RWPE1 (cell line): ENCODE results near the gene SMTN.

ENCODE experiments used
- CTCF ChIA-PET: fragments of 350-600 bp; sonication (Branson Sonifier 250); formaldehyde crosslinking; extraction: SDS; loops from one replicate; lab custom pipeline; 2021; lab: Yijun Ruan, JAX
- POLR2A ChIA-PET: fragments of 400-600 bp; formaldehyde crosslinking; extraction: SDS; loops from one replicate; lab custom pipeline; 2020; ENCODE audit warnings: antibody characterized with exemption; ENCODE audit not compliant: low non-redundant PET; lab: Yijun Ruan, JAX
- DNase-seq: peaks from one replicate; pipeline ENCODE4 v3.0.0; 2012; ENCODE audit warnings: low spot score
- H3K27ac ChIP-seq: fragments of 450-650 bp; 2 replicates; pipeline ENCODE4 v1.5.1; 2017
- TF ChIP-seq, protein P1 (sequence below): fragments of 450-650 bp; conservative IDR thresholded peaks from 2 replicates; pipeline ENCODE4 v1.5.1; 2017; ENCODE audit warnings: low read depth, mild to moderate bottlenecking

The SMTN gene

DNA sequence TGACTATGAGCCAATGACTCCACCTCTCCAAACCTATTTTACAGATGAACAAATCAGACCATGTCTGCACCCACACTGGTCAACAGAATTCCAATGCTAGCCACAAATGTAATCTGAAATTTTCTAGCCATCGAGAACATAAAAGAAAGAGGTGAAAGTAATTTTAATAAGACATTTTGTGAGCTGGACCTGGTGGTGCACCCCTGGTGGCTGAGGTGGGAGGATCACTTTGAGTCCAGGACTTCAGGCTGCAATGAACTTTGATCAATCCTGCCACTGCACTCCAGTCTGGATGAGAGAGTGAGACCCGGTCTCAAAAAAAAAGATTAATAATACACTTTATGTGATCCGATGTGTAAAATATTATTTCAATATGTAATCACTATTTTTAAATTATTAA is 69.5 kb downstream of the SMTN start:
- H3K27ac ChIP-seq, result no peak overlapping the region
- TF ChIP-seq, protein P1, sequence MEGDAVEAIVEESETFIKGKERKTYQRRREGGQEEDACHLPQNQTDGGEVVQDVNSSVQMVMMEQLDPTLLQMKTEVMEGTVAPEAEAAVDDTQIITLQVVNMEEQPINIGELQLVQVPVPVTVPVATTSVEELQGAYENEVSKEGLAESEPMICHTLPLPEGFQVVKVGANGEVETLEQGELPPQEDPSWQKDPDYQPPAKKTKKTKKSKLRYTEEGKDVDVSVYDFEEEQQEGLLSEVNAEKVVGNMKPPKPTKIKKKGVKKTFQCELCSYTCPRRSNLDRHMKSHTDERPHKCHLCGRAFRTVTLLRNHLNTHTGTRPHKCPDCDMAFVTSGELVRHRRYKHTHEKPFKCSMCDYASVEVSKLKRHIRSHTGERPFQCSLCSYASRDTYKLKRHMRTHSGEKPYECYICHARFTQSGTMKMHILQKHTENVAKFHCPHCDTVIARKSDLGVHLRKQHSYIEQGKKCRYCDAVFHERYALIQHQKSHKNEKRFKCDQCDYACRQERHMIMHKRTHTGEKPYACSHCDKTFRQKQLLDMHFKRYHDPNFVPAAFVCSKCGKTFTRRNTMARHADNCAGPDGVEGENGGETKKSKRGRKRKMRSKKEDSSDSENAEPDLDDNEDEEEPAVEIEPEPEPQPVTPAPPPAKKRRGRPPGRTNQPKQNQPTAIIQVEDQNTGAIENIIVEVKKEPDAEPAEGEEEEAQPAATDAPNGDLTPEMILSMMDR, result no peak
- no peak for DNase-seq
- POLR2A ChIA-PET, result no interaction called here
- CTCF ChIA-PET, result interaction anchor here (0.5 to 1.3 kb wide), 2 partner anchors 35 to 43 kb away, joined by 3 to 4 read pairs; partner anchors contain the start of gene SELENOM

DNA sequence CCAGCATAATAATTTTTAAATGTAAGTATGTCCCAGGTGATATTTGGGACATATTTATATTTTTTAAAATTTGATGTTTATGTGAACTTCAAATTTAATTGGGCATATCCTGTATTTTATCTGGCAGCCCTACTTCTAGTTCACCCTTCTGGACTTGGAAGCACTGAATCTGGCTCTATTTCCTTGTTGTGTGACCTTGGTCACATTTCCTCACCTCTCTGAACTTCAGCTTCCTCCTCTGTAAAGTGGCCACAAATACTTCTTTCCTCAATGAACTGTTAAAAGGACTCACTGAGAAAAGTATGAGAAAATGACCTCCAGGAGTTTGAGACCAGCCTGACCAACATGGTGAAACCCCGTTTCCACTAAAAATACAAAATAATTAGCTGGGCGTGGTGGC is 70.8 kb downstream of the SMTN start:
- ChIA-PET POLR2A (no interaction called here), CTCF (interaction anchor here (0.6 kb wide), 1 partner anchor 204 kb away, joined by 3 read pairs; no protein-coding TSS in a partner anchor)
- TF ChIP-seq, protein P1, result no peak
- no peak overlapping the region for H3K27ac ChIP-seq
- DNase-seq, result no peak

DNA sequence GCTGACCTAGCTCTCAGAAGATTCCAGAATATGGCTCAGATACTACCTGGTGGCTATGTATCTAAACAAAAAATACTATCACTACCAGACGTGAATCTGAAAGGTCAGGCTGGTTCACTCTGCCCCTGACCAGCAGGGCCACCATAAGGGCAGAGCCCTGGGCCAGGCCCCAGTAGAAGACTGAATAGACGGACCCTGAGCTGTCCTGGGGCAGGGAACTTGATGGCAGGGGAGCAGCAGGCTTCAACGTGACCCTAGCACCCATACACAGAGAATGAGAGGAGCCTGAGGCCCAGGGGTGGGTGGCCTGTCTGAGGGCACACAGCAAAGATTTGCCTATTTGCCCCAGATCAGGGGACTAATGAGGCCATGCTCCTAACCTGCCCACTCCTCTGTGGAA is 72.2 kb downstream of the SMTN start:
- POLR2A ChIA-PET, result no interaction called here
- no peak for DNase-seq
- H3K27ac ChIP-seq, result no peak overlapping the region
- CTCF ChIA-PET, result no interaction called here
- TF ChIP-seq, protein P1, result no peak
